HUDEP-2 (cell line): ENCODE results near the gene SFXN4.
A peak's percentile ranks its signal among the peaks of the same experiment; 100 is the strongest.
"Not testable (repeated sequence)": the region's sequence is repeated elsewhere in the genome, so short reads cannot be mapped to it uniquely, and the experiment has no call there.

ENCODE experiments used
- DNase-seq, 76 experiments: peaks; one replicate each; lab custom pipeline; 2025; ENCODE audit not compliant: unreplicated experiment in 76 of 76; lab: John Stamatoyannopoulos, UW

Gene SFXN4

GRCh38 chr10:119149157-119149556 is 16.4 kb downstream of the SFXN4 start:
- no peak for DNase-seq

GRCh38 chr10:119143657-119144056 is 21.9 kb downstream of the SFXN4 start:
- no peak for DNase-seq

DNA sequence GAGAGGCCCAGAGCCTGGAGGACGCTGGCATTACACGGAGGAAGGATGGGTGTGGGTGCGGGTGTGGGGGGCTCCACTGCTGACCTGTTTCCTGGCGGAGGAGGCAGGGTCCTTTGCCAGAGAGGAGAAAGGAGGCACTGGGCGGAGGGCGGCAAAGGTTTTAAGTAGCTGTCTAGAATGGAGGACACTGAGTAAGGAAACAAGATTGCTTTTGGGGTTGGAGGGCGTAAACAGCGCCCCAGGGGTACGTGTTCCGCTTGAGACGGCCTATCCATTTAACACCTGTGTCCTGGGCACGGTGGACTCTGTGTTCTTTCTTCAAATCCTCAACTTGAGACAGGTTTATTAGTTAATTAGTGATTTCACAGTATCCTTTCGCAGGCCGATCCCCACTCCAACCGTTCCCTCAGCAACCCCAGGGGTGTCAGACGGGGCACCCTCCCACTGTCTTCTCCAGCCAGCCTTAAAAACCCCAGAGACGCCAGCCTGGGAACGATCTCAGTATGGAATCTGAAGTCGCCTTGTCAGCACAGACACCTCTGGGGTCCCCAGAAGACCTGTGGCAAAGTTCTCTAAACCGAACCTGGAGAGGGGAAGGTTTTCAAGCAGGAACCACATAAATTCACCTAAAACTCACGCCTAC is 24.8 kb downstream of the SFXN4 start:
- DNase-seq = no peak

DNA sequence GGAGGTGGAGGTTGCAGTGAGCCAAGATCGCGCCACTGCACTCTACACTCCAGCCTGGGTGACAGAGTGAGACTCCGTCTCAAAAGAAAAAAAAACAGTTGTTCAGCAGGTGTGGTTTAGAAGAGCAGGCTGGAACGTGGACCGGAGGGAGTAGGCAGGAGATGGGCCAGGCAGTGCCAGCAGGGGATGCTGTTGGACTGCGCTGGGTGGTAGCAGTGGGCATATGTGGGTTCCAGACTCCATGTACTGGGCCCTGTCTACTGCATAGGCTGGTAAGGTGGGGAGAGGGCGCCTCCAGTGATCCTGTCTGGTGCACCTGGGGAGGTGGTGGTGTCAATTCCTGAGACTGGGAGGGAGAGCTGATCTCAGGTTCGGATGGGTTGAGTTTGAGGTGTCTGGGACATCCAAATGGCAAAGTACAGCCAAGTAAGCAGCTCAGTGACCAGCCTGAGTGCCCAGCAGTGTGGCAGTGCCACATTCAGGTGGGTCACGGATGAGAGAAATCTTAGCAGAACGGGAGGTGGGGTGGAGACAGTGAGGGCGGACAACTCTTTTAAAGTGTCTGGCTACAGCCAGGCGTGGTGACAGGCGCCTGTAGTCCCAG is 25.9 kb downstream of the SFXN4 start:
- DNase-seq = peak in 38 of 76 experiments; percentile 4 to 45 (median 17)

DNA sequence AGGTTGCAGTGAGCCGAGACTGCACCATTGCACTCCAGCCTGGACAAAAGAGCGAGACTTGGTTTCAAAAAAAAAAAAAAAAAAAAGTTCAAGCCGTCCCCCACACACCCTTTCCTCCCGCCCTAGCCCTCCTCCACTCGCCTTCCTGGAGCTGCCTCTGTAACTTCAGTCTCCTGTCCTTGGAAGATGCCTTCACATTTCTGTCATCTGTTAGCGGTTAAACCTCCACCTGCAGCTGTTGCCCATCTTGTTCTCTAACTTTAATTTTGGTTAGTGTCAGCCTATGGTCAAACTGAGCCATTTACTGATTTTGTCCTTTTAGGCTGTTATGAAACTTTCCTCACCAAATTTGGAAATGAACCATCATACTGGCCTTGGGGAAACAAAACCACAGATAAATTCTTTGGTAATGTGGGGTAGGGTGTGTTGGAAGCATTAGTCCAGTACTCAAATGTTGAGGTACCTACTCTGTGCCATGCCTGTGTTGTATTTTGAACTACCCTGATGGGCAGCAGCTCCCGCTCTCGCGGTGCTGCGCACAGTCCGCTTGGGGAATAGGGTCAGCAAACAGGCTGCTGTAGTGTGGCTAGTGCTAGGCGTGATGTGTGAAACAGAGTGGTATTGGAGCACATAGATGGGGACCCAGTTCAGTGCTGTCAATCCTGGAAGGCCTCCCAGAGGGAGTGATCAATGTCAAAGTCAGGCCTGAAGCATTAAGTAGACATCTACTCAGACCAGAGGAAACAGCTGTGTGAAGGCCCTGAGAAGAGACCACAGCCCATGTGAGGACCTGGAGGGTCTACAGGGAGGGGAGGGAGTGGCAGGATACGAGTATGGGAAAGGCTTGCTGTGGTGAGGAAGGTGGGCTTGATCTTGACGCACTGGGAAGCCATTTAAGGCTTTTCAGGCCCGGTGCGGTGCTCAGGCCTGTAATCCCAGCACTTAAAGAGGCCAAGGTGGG is 26.9 kb downstream of the SFXN4 start:
- DNase-seq = no peak

- DNase-seq = not testable (repeated sequence)
Observed at GRCh38 chr10:119137878-119138277, 27.6 kb downstream of the SFXN4 start.

GRCh38 chr10:119136084-119136483 is 29.4 kb downstream of the SFXN4 start:
- DNase-seq = no peak

DNA sequence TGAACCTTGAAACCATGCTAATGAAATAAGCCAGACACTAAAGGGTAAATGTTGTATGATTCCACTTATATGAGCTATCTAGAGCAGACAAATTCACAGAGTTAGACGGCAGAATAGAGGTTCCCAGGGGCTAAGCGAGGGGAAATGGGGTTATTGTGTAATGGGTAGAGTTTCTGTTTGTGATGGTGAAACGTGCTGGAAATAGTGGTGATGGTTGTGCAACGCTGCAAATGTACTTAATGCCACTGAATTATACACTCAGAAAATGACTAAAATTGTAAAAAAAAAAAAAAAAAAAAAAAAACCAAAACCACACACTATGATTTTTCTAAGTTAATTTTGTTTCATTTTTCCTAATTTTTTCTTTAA is 30.0 kb downstream of the SFXN4 start:
- DNase-seq = no peak

GRCh38 chr10:119133949-119134348 is 31.6 kb downstream of the SFXN4 start:
- no peak for DNase-seq

DNA sequence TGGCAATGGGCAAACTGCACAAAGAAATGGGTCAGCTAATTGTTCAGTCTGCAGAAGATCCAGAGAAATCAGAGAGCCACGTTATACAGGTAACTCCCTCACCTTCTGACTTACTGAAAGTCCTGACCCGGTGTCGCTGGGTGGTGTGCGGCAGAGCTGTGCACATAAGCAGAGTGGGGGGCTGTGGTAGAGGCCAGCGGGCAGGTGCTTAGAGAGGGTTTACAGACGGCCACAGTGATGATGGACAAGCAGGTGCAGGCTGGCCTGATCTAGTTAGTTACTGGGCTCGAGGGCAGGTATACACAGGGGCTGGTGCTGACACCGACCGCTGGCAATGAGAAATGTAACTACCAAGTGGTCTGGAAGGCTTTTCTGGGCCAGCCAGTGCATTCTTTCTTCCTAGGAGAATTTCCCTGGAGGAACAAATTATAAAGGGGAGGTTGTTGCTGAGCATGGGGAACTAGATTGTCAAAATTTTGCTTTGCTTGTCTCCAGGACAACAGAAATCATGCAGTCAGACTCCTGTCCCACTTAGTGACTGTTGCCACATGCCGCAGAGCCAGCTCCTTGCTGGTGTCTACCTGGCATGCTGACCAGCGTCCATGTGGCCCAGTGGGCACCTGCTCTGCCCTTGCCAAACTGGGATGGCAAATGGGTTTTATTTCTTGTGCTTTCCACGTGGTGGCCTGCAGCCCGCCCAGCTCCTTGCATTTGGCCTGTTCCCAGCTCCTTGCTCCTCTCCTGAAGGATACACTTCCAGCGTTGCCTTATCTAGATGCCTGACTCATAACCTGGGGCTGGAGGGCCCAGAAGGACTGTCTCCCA is 32.8 kb downstream of the SFXN4 start:
- no peak for DNase-seq

DNA sequence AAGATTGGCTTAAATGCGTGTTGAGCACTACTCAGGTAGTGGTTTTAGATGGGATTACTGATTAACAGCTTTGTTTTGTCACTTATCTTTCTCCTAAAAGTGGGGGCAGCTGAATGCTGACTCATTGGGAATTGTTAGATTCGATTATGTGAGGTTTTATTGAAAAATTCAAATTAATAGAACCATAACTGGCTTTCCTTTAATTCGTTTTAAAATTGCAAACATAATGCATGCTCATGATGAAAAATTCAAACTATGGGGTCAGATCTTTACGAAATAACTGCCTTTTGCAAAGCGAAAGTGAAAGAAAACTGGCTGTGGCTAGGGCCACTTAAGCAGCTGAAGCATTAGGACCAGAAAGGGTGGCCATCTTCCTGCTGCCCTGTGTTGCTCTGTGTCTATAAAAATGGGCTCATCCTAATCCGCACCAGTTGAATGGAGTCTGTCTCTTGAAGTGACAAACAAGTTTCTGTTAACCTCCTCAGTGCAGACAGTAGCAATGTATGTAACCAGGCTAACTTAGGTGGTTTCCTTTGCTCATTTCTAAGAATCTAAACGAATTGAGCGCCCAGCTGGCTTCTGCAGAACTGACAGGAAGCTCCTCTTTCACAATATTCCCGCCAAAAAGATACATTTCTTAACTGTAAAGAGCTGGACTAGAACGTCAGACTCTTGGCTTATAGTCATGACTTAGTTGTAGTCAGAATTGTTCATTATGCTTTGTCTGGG is 33.8 kb downstream of the SFXN4 start:
- DNase-seq = peak in 4 of 76 experiments; percentile 4 to 17 (median 14)

DNA sequence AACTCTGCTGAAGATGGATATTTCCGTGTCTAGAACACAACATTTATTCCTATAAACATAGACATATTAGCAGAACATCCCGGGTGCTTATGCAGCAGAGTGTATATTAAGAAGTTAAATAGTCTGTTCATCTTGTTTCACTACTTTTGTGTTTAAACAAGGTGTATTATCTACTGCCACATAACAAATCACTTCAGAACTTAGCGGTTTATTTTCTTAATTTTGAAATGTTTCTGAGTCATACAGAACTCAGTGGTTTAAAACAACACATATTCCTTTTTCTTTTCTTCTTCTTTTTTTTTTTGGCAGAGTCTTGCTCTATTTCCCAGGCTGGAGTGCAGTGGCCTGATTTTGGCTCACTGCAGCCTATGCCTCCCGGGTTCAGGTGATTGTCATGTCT is 35.8 kb downstream of the SFXN4 start:
- no peak for DNase-seq

DNA sequence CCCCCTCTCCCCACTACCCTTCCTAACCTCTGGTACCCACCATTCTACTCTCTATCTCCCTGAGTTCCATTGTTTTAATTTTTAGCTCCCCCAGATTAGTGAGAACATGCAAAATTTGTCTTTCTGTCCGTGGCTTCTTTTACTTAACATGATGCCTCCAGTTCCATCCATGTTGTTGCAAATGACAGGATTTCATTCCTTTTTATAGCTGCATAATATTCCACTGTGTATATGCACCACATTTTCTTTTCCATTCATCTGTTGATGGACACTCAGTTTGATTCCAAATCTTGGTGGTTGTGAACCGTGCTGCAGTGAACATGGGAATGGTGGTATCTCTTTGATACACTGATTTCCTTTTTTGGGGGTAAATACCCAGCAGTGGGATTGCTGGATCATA is 39.6 kb downstream of the SFXN4 start:
- no peak for DNase-seq

DNA sequence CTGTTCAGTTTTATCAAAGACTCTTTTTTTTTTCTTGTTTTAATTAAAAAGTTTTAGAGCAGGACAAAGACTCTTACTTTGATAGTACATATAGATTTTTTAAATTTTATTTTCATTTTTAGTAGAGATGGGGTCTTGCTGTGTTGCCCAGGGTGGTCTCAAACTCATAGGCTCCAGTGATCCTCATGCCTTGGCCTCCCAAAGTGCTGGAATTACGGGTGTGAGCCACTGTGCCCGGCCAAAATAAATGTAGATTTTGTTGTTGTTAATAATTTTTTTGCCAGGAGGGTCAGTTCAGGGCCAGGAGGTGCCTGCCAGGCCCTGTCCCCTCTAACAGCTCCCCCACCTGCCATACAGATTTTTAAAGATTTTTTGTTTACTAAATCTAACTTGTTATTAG is 44.6 kb downstream of the SFXN4 start:
- no peak for DNase-seq

DNA sequence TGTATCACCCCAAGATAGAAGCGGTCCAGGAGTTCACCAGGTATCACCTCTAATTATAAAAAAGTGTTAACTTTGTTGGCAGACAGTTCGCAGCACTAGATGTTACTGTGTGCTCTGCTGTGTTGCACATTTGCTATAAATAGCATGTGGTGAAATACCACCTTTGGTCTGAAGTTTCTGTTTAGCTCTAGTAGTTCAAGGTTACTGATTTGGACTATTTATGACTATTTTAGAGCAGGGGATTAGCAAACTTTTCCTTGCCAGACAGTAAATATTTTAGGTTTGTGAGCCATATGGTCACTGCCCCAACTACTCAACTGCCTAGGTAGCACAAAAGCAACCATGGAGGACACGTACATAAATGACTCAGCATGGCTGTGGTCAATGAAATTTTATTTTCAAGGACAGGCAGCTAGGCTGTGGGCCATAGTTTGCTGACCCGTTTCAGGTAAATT is 45.1 kb downstream of the SFXN4 start:
- DNase-seq = no peak

- DNase-seq = no peak
Observed at GRCh38 chr10:119119400-119119799, 46.1 kb downstream of the SFXN4 start.

- no peak for DNase-seq
Observed at GRCh38 chr10:119118231-119118630, 47.3 kb downstream of the SFXN4 start.

DNA sequence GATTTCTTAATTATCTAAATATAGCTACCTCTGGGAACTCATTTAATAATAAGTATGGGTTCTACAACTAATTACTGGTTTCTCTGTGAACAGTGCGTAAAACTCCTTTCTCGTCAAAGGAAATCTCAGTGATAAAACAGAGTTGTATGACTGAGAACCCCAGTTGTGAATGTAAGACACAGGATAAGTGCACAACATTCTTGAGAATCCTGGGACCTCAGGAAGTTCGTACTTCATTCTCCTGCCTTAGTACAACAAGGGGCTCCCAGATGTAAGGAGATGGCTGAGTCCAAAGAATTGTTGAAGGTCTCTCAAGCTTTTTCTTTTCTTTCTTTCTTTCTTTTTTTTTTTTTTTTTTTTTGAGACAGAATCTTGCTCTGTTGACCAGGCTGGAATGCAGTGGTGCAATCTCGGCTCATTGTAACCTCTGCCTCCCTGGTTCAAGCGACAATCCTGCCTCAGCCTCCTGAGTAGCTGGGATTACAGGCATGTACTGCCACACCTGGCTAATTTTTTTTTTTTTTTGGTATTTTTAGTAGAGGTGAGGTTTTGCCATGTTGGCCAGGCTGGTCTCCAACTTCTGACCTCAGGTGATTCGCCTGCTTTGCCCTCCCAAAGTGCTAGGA is 49.1 kb downstream of the SFXN4 start:
- no peak for DNase-seq

- no peak for DNase-seq
Observed at GRCh38 chr10:119115926-119116325, 49.6 kb downstream of the SFXN4 start.
